Stimulated activated CD4-positive, alpha-beta T cell treated with anti-CD3 and anti-CD28 coated beads, Interleukin-15, amount 100 ng/mL, for 48 hours (primary cell): ENCODE data around the gene NCK2.

Source experiments
- DNase-seq, 2 donors: peaks; one replicate each; pipeline ENCODE4 v3.0.0-alpha.2; 2020; ENCODE audit warnings: low read depth in 2 of 2

The NCK2 gene

GRCh38 chr2:105792561-105792960 lies 47.8 kb downstream of the NCK2 start:
- no peak for DNase-seq

GRCh38 chr2:105793196-105793975 lies 48.7 kb downstream of the NCK2 start:
- DNase-seq = no peak

GRCh38 chr2:105794926-105795574 lies 50.3 kb downstream of the NCK2 start:
- DNase-seq = no peak

- no peak for DNase-seq
Observed at GRCh38 chr2:105795575-105795934, 50.8 kb downstream of the NCK2 start.

- no peak for DNase-seq
Observed at GRCh38 chr2:105796131-105796638, 51.5 kb downstream of the NCK2 start.

GRCh38 chr2:105796791-105797190 lies 52.1 kb downstream of the NCK2 start:
- no peak for DNase-seq

- no peak for DNase-seq
Observed at GRCh38 chr2:105797298-105797819, 52.6 kb downstream of the NCK2 start.

- no peak for DNase-seq
Observed at GRCh38 chr2:105798595-105798994, 53.9 kb downstream of the NCK2 start.

GRCh38 chr2:105800036-105800713 lies 55.5 kb downstream of the NCK2 start:
- no peak for DNase-seq

- no peak for DNase-seq
Observed at GRCh38 chr2:105800953-105801635, 56.4 kb downstream of the NCK2 start.

GRCh38 chr2:105801961-105802360 lies 57.2 kb downstream of the NCK2 start:
- no peak for DNase-seq

GRCh38 chr2:105802587-105802986 lies 57.9 kb downstream of the NCK2 start:
- DNase-seq = peak; percentile 61 to 64

GRCh38 chr2:105803337-105803736 lies 58.6 kb downstream of the NCK2 start:
- DNase-seq = no peak

- DNase-seq = no peak
Observed at GRCh38 chr2:105803773-105804172, 59.1 kb downstream of the NCK2 start.

GRCh38 chr2:105804266-105804665 lies 59.6 kb downstream of the NCK2 start:
- no peak for DNase-seq

GRCh38 chr2:105806996-105807395 lies 62.3 kb downstream of the NCK2 start:
- no peak for DNase-seq

- DNase-seq = no peak
Observed at GRCh38 chr2:105808423-105809096, 63.8 kb downstream of the NCK2 start.

- DNase-seq = no peak
Observed at GRCh38 chr2:105809097-105809473, 64.4 kb downstream of the NCK2 start.

GRCh38 chr2:105809723-105810122 lies 65.0 kb downstream of the NCK2 start:
- no peak for DNase-seq

- DNase-seq = no peak
Observed at GRCh38 chr2:105812180-105813044, 67.7 kb downstream of the NCK2 start.

- DNase-seq = no peak
Observed at GRCh38 chr2:105813045-105813315, 68.3 kb downstream of the NCK2 start.
